Medulla oblongata (tissue), 1 donor: ENCODE data around the gene NACC2.
"Not testable (repeated sequence)": the region's sequence is repeated elsewhere in the genome, so short reads cannot be mapped to it uniquely, and the experiment has no call there.

Experiments used
- DNase-seq: peaks from one replicate; pipeline ENCODE4 v3.0.0-alpha.2; 2015; ENCODE audit errors: extremely low spot score

The NACC2 gene

GRCh38 chr9:135979547-135980166 lies 115.4 kb downstream of the NACC2 start:
- no peak for DNase-seq

- peak; percentile 55 for DNase-seq
These were observed 116.2 kb downstream of the NACC2 start for GRCh38 chr9:135978642-135979546.

- DNase-seq: no peak
These were observed 118.1 kb downstream of the NACC2 start for GRCh38 chr9:135976944-135977343.

- DNase-seq: no peak
These were observed 118.6 kb downstream of the NACC2 start for GRCh38 chr9:135976531-135976930.

GRCh38 chr9:135975834-135976233 lies 119.3 kb downstream of the NACC2 start:
- DNase-seq: no peak

GRCh38 chr9:135974220-135974573 lies 120.9 kb downstream of the NACC2 start:
- DNase-seq: no peak

GRCh38 chr9:135973277-135974219 lies 121.5 kb downstream of the NACC2 start:
- DNase-seq: no peak

- DNase-seq: no peak
These were observed 123.2 kb downstream of the NACC2 start for GRCh38 chr9:135971892-135972291.

GRCh38 chr9:135971111-135971766 lies 123.8 kb downstream of the NACC2 start:
- no peak for DNase-seq

- DNase-seq: no peak
These were observed 124.8 kb downstream of the NACC2 start for GRCh38 chr9:135970128-135970815.

GRCh38 chr9:135969064-135969683 lies 125.9 kb downstream of the NACC2 start:
- no peak for DNase-seq

- no peak for DNase-seq
These were observed 126.5 kb downstream of the NACC2 start for GRCh38 chr9:135968601-135969000.

GRCh38 chr9:135968083-135968476 lies 127.0 kb downstream of the NACC2 start:
- DNase-seq: no peak

- DNase-seq: not testable (repeated sequence)
These were observed 128.2 kb downstream of the NACC2 start for GRCh38 chr9:135966916-135967260.

GRCh38 chr9:135965124-135965756 lies 129.8 kb downstream of the NACC2 start:
- no peak for DNase-seq

- no peak for DNase-seq
These were observed 131.2 kb downstream of the NACC2 start for GRCh38 chr9:135963938-135964337.

- DNase-seq: no peak
These were observed 131.8 kb downstream of the NACC2 start for GRCh38 chr9:135963338-135963737.

- no peak for DNase-seq
These were observed 132.3 kb downstream of the NACC2 start for GRCh38 chr9:135962696-135963307.

GRCh38 chr9:135961811-135962695 lies 133.0 kb downstream of the NACC2 start:
- no peak for DNase-seq
